ENCODE measurements around the gene PRDM15. TPM values are rescaled to one million over a fixed set of nuclear protein-coding genes. Genes with fewer than 3 reads are reported as not detected.

The PRDM15 gene
- total RNA-seq, 3 donors from 2014 or later (not counting 1 experiment from before 2014, with no cell fraction given) = 11.4 to 13.5 (median 11.9) TPM

DNA sequence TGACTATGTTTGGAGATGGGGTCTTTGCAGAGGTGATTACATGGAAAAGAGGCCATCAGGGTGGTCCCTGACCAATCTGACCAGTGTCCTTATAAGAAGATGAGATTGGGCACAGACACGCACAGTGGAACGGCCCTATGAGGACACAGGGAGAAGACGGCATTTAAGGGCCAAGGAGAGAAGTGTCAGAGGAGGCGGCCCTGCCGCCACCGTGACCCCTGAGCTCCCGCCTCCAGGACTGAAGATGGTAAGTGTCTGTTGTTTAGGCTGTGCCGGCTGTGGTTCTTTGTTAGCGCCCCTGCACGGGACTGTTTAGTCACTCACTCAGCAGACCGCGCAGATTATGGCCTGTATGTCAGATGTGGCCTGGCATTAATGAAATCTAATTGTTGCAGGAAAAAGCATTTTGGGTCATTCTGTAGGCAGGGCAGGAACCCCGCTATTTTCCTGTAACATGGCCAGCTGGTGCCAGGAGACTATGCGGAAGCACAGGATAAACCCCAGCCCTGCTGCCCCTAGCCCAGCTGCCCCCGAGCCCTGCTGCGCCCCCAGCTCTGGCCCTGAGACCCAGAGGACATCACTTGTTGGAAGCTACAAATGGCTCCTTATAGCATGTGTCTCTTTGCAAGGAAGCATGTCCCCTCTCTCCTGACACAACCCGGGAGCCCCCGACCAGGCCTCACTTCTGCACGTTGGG, 58.6 kb downstream of the PRDM15 start:
- no peak for ATAC-seq
- Histone ChIP-seq H3K27me3 (ENCODE audit: control insufficient read depth, insufficient read depth, low read length) (no peaks in the 10 kb centered on the region), H3K36me3 (ENCODE audit: control insufficient read depth, insufficient read depth, low read length) (peaks cover 15% of the 10 kb centered on the region), H3K4me1 (ENCODE audit: control insufficient read depth, insufficient read depth, low read length) (no peaks in the 10 kb centered on the region), H3K27ac (ENCODE audit: low read length) (no peak overlapping the region), H3K4me3 (ENCODE audit: low read length) (no peak overlapping the region), H3K9me3 (ENCODE audit: control insufficient read depth, insufficient read depth, low read length) (no peaks in the 10 kb centered on the region)
- TF ChIP-seq, protein P1, sequence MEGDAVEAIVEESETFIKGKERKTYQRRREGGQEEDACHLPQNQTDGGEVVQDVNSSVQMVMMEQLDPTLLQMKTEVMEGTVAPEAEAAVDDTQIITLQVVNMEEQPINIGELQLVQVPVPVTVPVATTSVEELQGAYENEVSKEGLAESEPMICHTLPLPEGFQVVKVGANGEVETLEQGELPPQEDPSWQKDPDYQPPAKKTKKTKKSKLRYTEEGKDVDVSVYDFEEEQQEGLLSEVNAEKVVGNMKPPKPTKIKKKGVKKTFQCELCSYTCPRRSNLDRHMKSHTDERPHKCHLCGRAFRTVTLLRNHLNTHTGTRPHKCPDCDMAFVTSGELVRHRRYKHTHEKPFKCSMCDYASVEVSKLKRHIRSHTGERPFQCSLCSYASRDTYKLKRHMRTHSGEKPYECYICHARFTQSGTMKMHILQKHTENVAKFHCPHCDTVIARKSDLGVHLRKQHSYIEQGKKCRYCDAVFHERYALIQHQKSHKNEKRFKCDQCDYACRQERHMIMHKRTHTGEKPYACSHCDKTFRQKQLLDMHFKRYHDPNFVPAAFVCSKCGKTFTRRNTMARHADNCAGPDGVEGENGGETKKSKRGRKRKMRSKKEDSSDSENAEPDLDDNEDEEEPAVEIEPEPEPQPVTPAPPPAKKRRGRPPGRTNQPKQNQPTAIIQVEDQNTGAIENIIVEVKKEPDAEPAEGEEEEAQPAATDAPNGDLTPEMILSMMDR (IDR thresholded peaks at IDR 0.05) = no peak
- no peaks in the 10 kb centered on the region for H3K9me3 Mint-ChIP-seq
- no peaks in the 10 kb centered on the region for H3K36me3 Mint-ChIP-seq
- H3K4me1 Mint-ChIP-seq = no peaks in the 10 kb centered on the region
- intact Hi-C loops (cut with micrococcal nuclease) = no loop called here
- no peak for DNase-seq
- H3K27ac Mint-ChIP-seq = no peak overlapping the region
- 94% methylated on average over 19 of the region's 19 CpGs for WGBS (ENCODE audit: insufficient coverage)
- no peak overlapping the region for H3K4me3 Mint-ChIP-seq
- H3K27me3 Mint-ChIP-seq (ENCODE audit: low read depth in 2 of 2) = no peaks in the 10 kb centered on the region

DNA sequence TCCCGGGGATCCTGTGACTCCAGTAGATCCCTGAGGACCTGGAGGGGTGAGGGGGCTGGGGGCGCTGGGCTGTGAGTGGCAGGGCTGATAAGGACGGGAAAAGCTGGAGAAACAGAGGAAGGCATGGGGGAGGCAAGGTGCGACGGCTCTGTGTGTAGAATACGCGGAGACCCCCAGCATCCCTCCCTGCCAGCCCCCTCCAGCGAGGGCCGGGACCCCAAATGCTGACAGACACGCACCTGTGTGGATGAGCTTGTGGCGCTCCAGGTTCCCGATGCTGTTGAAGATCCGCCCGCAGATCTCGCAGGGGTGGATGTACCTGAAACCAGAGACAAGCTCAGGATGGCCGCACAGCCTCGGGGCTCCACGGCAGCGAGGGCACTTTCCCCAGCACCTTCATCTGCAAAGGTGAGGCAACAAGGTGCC, 59.3 kb downstream of the PRDM15 start:
- ATAC-seq (no peak), DNase-seq (no peak)
- Mint-ChIP-seq H3K36me3 (no peaks in the 10 kb centered on the region), H3K4me3 (no peak overlapping the region), H3K4me1 (no peaks in the 10 kb centered on the region), H3K27ac (no peak overlapping the region), H3K27me3 (ENCODE audit: low read depth in 2 of 2) (no peaks in the 10 kb centered on the region), H3K9me3 (no peaks in the 10 kb centered on the region)
- no peaks in the 10 kb centered on the region for H3K27me3 ChIP-seq (ENCODE audit: control insufficient read depth, insufficient read depth, low read length)
- 98% methylated on average over 19 of the region's 19 CpGs for WGBS (ENCODE audit: insufficient coverage)
- H3K36me3 ChIP-seq (ENCODE audit: control insufficient read depth, insufficient read depth, low read length) = peaks cover 18% of the 10 kb centered on the region
- H3K4me3 ChIP-seq (ENCODE audit: low read length) = no peak overlapping the region
- H3K27ac ChIP-seq (ENCODE audit: low read length) = no peak overlapping the region
- no peaks in the 10 kb centered on the region for H3K9me3 ChIP-seq (ENCODE audit: control insufficient read depth, insufficient read depth, low read length)
- intact Hi-C loops (cut with micrococcal nuclease) = loop anchor here (5.0 kb wide), 1 partner anchor 538 kb away; no protein-coding TSS in a partner anchor
- TF ChIP-seq, protein P1 (IDR thresholded peaks at IDR 0.05) = no peak
- H3K4me1 ChIP-seq (ENCODE audit: control insufficient read depth, insufficient read depth, low read length) = no peaks in the 10 kb centered on the region

DNA sequence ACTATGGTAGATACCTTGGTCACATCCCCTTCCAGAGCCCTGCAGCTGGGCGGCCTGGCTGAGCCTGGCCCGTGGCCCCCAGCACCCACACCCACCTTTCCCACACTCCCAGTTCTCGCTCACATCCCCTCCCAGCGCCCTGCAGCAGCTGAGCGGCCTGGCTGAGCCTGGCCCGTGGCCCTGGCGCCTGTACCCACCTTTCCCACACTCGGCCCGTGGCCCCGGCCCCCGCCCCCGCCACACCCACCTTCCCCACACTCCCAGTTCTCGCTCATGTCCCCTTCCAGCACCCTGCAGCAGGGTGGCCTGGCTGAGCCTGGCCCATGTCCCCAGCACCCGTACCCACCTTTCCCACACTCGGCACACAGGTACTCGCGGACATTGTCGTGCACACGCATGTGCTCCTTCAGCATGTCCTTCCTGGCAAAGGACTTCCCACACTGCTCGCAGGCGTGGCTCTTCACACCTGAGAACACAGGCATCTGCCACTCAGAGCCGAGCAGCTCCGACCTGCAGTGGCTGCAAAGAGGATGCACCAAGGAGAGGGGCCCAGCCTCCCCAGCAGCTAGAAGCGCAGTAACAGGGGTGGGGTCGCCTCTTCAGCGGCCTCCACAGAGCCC, 59.8 kb downstream of the PRDM15 start:
- Histone ChIP-seq H3K9me3 (ENCODE audit: control insufficient read depth, insufficient read depth, low read length) (no peaks in the 10 kb centered on the region), H3K27ac (ENCODE audit: low read length) (no peak overlapping the region), H3K36me3 (ENCODE audit: control insufficient read depth, insufficient read depth, low read length) (peaks cover 20% of the 10 kb centered on the region), H3K27me3 (ENCODE audit: control insufficient read depth, insufficient read depth, low read length) (no peaks in the 10 kb centered on the region), H3K4me3 (ENCODE audit: low read length) (no peak overlapping the region), H3K4me1 (ENCODE audit: control insufficient read depth, insufficient read depth, low read length) (no peaks in the 10 kb centered on the region)
- Mint-ChIP-seq H3K27me3 (ENCODE audit: low read depth in 2 of 2) (no peaks in the 10 kb centered on the region), H3K4me1 (no peaks in the 10 kb centered on the region), H3K36me3 (no peaks in the 10 kb centered on the region), H3K9me3 (no peaks in the 10 kb centered on the region), H3K4me3 (no peak overlapping the region), H3K27ac (no peak overlapping the region)
- TF ChIP-seq, protein P1 (IDR thresholded peaks at IDR 0.05) = no peak
- ATAC-seq (no peak), DNase-seq (no peak)
- intact Hi-C loops (cut with micrococcal nuclease) = loop anchor here (5.0 kb wide), 1 partner anchor 537 kb away; no protein-coding TSS in a partner anchor
- WGBS (ENCODE audit: insufficient coverage) = 96% methylated on average over 26 of the region's 26 CpGs
